ENCODE data around the gene SPATA3.

SPATA3 gene

DNA sequence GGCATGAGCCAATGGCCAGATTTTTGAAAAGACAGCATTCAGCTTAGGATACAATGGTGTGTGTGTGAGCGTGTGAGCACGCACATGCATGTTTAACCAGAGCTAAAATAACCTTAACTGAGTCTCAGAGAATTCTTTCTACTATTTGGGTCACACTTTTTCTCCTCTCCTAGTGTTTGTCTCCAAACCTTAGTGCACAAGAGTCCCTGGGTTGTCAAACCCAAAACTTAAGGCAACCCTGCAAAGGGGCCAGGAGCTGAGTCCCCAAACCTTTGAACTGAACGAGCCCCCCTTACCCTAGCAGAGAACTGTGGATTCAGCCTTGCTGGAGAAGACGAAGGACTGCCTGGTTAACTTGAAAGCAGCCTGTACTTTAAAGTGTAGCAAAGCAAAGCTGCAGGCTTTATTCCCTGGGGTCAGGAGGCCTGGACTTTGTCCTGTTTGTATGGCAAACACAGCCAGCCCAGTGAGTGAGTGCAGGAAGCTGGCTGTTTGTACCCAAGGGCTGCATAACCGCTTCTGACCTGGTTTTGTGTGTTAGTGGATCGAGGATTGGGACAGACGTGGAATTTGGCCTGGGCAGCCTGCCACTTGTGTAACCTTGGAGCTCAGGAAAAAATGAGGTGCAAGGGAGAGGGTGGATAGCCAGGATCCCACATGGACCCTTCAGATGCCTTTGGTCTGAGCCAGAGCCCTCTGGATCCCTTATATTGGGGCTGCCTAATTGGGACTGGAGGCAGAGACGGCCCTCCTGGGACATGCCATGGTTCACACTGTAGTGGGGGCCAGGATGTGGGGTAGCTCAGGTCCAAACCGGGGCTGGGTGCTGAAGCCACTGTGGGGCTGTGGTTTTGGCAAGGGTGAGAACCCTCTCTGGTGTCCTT is 54.3 kb downstream of the SPATA3 start:
- H3K4me3 ChIP-seq (ENCODE audit: low read depth, low read length) = no peak overlapping the region
- ChIA-PET POLR2A (no interaction called here), CTCF (interaction anchor here (1.2 to 7.0 kb wide), 3 partner anchors 15 to 227 kb away, joined by 3 to 77 read pairs (median 52); no protein-coding TSS in a partner anchor)
- TF ChIP-seq, protein P1, sequence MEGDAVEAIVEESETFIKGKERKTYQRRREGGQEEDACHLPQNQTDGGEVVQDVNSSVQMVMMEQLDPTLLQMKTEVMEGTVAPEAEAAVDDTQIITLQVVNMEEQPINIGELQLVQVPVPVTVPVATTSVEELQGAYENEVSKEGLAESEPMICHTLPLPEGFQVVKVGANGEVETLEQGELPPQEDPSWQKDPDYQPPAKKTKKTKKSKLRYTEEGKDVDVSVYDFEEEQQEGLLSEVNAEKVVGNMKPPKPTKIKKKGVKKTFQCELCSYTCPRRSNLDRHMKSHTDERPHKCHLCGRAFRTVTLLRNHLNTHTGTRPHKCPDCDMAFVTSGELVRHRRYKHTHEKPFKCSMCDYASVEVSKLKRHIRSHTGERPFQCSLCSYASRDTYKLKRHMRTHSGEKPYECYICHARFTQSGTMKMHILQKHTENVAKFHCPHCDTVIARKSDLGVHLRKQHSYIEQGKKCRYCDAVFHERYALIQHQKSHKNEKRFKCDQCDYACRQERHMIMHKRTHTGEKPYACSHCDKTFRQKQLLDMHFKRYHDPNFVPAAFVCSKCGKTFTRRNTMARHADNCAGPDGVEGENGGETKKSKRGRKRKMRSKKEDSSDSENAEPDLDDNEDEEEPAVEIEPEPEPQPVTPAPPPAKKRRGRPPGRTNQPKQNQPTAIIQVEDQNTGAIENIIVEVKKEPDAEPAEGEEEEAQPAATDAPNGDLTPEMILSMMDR (IDR thresholded peaks at IDR 0.05; ENCODE audit: insufficient read depth, low read length, missing control alignments) = no peak
- no peak for DNase-seq (ENCODE audit: low read depth, low spot score)

DNA sequence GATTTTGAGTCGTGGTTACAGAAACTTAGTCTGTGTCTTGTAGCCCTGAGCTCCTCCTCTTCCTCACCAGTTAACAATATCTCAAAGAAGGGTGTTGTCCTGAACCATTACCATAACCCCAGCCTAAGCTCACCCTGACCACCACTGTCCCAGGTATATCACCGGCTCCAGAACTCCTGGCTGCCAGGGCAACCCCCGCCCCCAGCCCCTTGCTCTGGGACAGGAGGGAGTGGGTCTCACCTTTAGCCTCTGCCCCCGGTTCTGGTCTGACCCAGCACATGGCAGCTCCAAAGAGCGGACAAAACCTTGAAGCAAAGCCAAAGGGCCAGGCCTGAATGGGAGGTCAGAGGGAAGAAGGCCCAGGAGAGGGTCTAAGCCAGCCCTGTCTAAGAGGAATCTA is 55.2 kb downstream of the SPATA3 start:
- no peak overlapping the region for H3K4me3 ChIP-seq (ENCODE audit: low read depth, low read length)
- ChIA-PET POLR2A (interaction anchor here (1.1 kb wide), 1 partner anchor 413 kb away, joined by 3 read pairs; the partner anchor contains the start of gene NCL), CTCF (interaction anchor here (1.2 to 7.0 kb wide), 5 partner anchors 9 to 237 kb away, joined by 3 to 77 read pairs (median 6); no protein-coding TSS in a partner anchor)
- no peak for DNase-seq (ENCODE audit: low read depth, low spot score)
- TF ChIP-seq, protein P1 (IDR thresholded peaks at IDR 0.05; ENCODE audit: insufficient read depth, low read length, missing control alignments) = no peak

DNA sequence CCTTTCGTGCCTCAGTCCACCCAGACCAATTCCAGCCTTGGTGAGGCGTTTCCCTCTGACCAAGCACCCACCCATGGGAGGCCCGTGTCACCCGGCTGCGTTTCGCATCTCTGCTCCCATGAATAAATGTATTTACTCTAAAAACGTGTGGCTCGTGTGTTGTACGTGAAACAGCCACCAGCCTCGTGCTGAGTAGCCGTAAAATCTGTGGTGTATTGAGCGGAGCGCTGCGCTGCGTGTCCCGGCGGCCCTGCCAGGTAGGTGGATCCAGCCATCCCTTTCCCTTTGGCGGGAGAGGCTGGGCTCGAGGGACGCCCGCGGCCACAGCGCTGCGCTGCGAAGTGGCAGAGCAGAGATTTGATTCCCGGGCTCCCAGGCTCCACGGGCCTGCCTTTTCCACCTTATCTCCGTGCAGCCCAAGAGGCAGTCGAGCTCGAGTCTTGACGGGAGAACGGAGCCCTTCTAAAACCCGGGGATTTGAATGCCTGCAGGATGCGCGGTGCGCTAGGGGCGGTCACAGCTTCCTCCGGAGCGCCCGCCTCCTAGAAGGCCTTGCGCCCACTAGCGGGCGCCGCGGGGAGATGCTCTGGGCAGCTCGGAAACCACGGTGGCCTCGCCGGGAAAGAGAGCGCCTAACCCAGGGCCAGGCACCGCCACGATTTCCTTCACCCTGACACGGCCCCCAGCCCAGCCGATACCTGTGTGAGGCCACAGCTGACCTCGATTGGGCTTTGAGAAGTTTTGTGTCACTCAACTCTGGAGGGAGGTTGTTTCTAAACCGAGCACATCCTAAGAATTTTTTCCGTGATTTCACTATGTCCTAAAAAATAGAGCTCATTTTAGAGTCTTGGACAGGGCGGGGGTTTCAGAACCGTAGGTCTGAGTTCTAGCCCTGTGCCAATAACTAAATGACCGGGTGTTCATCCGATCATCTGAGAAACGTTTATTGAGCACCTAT is 56.9 kb downstream of the SPATA3 start:
- POLR2A ChIA-PET = interaction anchor here (0.6 to 1.1 kb wide), 3 partner anchors 10 to 411 kb away, joined by 3 to 4 read pairs (median 3); partner anchors contain the start of gene NCL
- CTCF ChIA-PET = interaction anchor here (0.6 to 7.0 kb wide), 52 partner anchors 9 to 408 kb away, joined by 3 to 77 read pairs (median 4); no protein-coding TSS in a partner anchor
- no peak for DNase-seq (ENCODE audit: low read depth, low spot score)
- TF ChIP-seq, protein P1 (IDR thresholded peaks at IDR 0.05; ENCODE audit: insufficient read depth, low read length, missing control alignments) = peak; percentile 97
- H3K4me3 ChIP-seq (ENCODE audit: low read depth, low read length) = peak overlapping the region; percentile 68

DNA sequence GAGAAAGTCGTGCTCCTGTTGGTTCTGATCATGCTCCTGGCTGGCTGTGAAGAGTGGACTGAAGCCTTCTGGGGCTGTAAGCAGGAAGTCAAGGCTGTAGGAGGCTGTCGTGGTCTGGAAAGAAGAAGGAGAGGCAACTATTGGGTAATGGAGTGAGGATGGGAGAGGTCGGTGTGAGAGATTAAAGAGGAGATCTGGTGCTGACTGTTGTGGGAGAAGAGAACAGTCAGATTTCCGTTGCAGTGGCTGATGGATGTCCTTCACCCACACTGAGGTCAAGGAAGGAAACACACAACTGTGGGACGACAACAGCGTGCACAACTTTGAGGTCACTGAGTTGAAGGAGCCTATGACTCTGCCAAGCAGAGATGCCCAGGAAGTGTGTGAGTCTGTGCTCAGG is 57.9 kb downstream of the SPATA3 start:
- no peak for DNase-seq (ENCODE audit: low read depth, low spot score)
- H3K4me3 ChIP-seq (ENCODE audit: low read depth, low read length) = no peak overlapping the region
- TF ChIP-seq, protein P1 (IDR thresholded peaks at IDR 0.05; ENCODE audit: insufficient read depth, low read length, missing control alignments) = no peak
- ChIA-PET CTCF (interaction anchor here (0.7 to 7.0 kb wide), 14 partner anchors 10 to 399 kb away, joined by 3 to 77 read pairs (median 9); no protein-coding TSS in a partner anchor), POLR2A (no interaction called here)

DNA sequence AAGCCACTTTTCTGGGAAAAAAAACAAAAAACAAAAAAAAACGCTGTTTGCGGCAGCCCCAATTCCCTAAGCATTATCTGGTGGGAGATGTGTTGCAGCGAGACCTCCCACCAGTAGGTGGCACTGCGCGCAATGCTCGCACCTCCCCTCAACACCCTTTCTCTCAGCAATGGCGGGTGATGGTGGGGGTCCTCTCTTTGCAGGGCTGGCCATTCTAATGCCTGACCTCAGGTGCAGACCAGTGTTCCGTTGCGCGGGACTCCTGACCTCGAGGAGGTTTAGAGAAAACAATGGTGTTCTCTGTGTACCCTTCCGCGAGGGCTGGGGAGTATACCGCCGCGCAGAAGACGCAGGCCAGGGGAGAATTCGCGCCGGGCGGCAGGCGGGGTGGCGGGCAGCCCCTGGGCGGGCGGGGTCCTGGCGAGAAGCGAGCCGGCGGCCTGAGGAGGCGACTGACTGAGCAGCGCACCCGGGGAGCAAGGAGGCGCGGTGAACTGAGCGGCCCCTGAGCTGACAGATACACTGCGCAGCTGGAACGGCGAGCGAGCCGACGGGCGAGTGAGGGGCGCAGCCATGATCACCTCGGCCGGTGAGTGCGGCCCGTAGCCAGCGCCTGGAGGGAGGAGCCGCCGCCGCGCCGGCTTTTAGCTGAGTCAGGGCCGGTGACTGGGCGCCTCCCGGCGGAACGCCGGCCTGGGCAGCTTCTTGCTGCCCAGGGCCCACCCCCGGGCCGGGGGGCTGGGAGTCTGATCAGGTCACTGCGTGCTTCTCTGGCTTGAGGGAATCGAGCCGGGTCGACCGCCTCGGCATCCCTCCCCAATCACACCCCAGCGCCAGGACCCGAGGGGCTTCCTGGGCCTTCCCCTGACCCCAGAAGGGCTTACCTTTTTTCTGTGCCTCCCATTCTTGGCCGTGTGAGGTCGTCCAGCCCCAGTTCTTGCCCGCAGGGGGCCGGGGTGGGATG is 60.8 kb downstream of the SPATA3 start, which contains the start of gene PSMD1:
Gene PSMD1 (plus strand): TSS at position 415 of the 964 bp plus-strand sequence. CDS start 159 bp downstream, at position 574.
- TF ChIP-seq, protein P1 (IDR thresholded peaks at IDR 0.05; ENCODE audit: insufficient read depth, low read length, missing control alignments) = peak; percentile 98
- peak; percentile 55 for DNase-seq (ENCODE audit: low read depth, low spot score)
- ChIA-PET POLR2A (interaction anchor here (0.6 to 0.7 kb wide), 2 partner anchors 47 to 158 kb away, joined by 3 read pairs; no protein-coding TSS in a partner anchor), CTCF (interaction anchor here (0.7 to 7.0 kb wide), 16 partner anchors 10 to 356 kb away, joined by 3 to 77 read pairs (median 4); partner anchors contain the start of gene ARMC9)
- H3K4me3 ChIP-seq (ENCODE audit: low read depth, low read length) = peak within 1 kb of the TSS; percentile 89
